GM12878 (cell line): ENCODE data around the gene C20orf144. TPM values are rescaled to one million over a fixed set of nuclear protein-coding genes. Genes with fewer than 3 reads are reported as not detected.

Experiments used
- ATAC-seq: fragments of 200-7000 bp; cut with Tn5 transposase; 3 replicates; pipeline ENCODE4 v1.9.1; 2020; ENCODE audit warnings: mild to moderate bottlenecking, moderate library complexity
- BruUV-seq: library from RNA; stranded (reverse); fragments of 400-500 nt; replicated peaks from 2 replicates; lab custom pipeline; 2021; lab: Mats Ljungman, UMichigan
- CTCF ChIA-PET: fragments of 300-600 bp; sonication (Branson Sonifier 250); formaldehyde crosslinking; extraction: SDS; loops from one replicate; lab custom pipeline; 2021; ENCODE audit warnings: inconsistent platforms; lab: Yijun Ruan, JAX
- POLR2A ChIA-PET: fragments of 350-600 bp; formaldehyde crosslinking; extraction: SDS; loops from one replicate; lab custom pipeline; 2021; ENCODE audit warnings: inconsistent platforms; lab: Charles Lee
- RAD21 ChIA-PET: fragments of 300-600 bp; sonication (Branson Sonifier 250); formaldehyde crosslinking; loops from one replicate; lab custom pipeline; 2023; ENCODE audit warnings: antibody characterized with exemption; ENCODE audit not compliant: unreplicated experiment; lab: Charles Lee
- SMC1A ChIA-PET: fragments of 300-600 bp; sonication (Branson Sonifier 250); formaldehyde crosslinking; loops from one replicate; lab custom pipeline; 2023; ENCODE audit not compliant: unreplicated experiment, uncharacterized antibody; lab: Charles Lee
- DNase-seq: peaks from one replicate; pipeline ENCODE4 v3.0.0-alpha.2; 2011; ENCODE audit warnings: low read depth, low spot score
- FAIRE-seq: peaks from 3 replicates; lab custom pipeline; 2011; peaks lifted over from hg19 to GRCh38; lab: Jason Lieb, UNC
- H2AFZ ChIP-seq: 2 replicates; pipeline ENCODE4 v1.6.0; 2011; ENCODE audit warnings: low read depth, low read length, control low read depth; ENCODE audit not compliant: control insufficient read depth
- H3K27ac ChIP-seq: 2 replicates; pipeline ENCODE4 v1.5.1; 2011; ENCODE audit warnings: control low read depth; ENCODE audit not compliant: control insufficient read depth, insufficient read depth
- H3K27me3 ChIP-seq, 2 experiments: replicated peaks in 1 of 2; 2 replicates each; pipeline versions ENCODE4 v1.6.0 to v1.6.1; 2011; ENCODE audit warnings: low read length in 1 of 2; ENCODE audit not compliant: control insufficient read depth in 2 of 2, insufficient read depth in 2 of 2
- H3K36me3 ChIP-seq, 2 experiments: 2 replicates each; pipeline ENCODE4 v1.5.1; 2011; ENCODE audit warnings: low read length in 1 of 2; ENCODE audit not compliant: control insufficient read depth in 2 of 2, insufficient read depth in 2 of 2
- H3K4me1 ChIP-seq: 2 replicates; pipeline ENCODE4 v1.6.1; 2011; ENCODE audit warnings: mild to moderate bottlenecking, low read length, moderate library complexity, mixed read lengths; ENCODE audit not compliant: control insufficient read depth, insufficient read depth
- H3K4me2 ChIP-seq: 2 replicates; pipeline ENCODE4 v1.6.0; 2011; ENCODE audit warnings: control low read depth; ENCODE audit not compliant: control insufficient read depth, insufficient read depth
- H3K4me3 ChIP-seq: fragments of 200-600 bp; sonication (generic); 2 replicates; pipeline ENCODE4 v1.5.1; 2016
- H3K79me2 ChIP-seq: 2 replicates; pipeline ENCODE4 v1.6.0; 2011; ENCODE audit warnings: low read length; ENCODE audit not compliant: control insufficient read depth, insufficient read depth
- H3K9ac ChIP-seq: 2 replicates; pipeline ENCODE4 v1.8.0; 2011; ENCODE audit warnings: low read length, control low read depth, mixed read lengths; ENCODE audit not compliant: control insufficient read depth, insufficient read depth
- H3K9me3 ChIP-seq: replicated peaks from 3 replicates; pipeline ENCODE4 v1.5.1; 2011; ENCODE audit warnings: mild to moderate bottlenecking, low read length; ENCODE audit not compliant: control insufficient read depth, insufficient read depth
- H4K20me1 ChIP-seq: 2 replicates; pipeline ENCODE4 v1.6.0; 2011; ENCODE audit not compliant: control insufficient read depth, insufficient read depth
- BMI1 ChIP-seq: fragments of 450-650 bp; IDR thresholded peaks from 2 replicates; pipeline ENCODE4 v1.6.1; 2016; ENCODE audit warnings: mild to moderate bottlenecking, moderate library complexity, borderline replicate concordance
- SREBF1 ChIP-seq: IDR thresholded peaks from 2 replicates; pipeline ENCODE4 v1.6.1; 2012; ENCODE audit warnings: mild to moderate bottlenecking, low read length
- TCF3 ChIP-seq: IDR thresholded peaks from 2 replicates; pipeline ENCODE4 v1.6.1; 2012; ENCODE audit warnings: low read depth, mild to moderate bottlenecking, low read length, borderline replicate concordance; ENCODE audit not compliant: insufficient read depth
- WGBS: methylation state at CpG from one replicate; pipeline ENCODE4 v1.1.6; 2016; ENCODE audit warnings: low lambda C conversion rate; ENCODE audit not compliant: insufficient replicate concordance, insufficient coverage; ENCODE audit errors: missing lambda C conversion rate; 5-methylcytosine and 5-hydroxymethylcytosine counted together
- in situ Hi-C: fragments of 300-500 bp; cut with MboI; formaldehyde crosslinking; loops from 9 replicates; pipeline ENCODE4 v1.14.3; 2018; ENCODE audit warnings: mixed read lengths
- intact Hi-C: fragments of 100-400 bp; cut with micrococcal nuclease; formaldehyde crosslinking; loops from one replicate; pipeline ENCODE4 v1.14.2; 2022; ENCODE audit not compliant: unreplicated experiment
- polyA plus RNA-seq, 11 experiments: library from polyadenylated mRNA; depleted of rRNA in 4 of 11; unstranded in 6 of 11; stranded (reverse) in 5 of 11; fragments of >200 nt; fragmentation: Nextera tagmentation in 4 of 11; fragmentation: Illumina TruSeq in 1 of 11; extraction: Ambion mirVana in 4 of 11; extraction: Trizol in 1 of 11; gene quantifications; 1 replicate in 1 of 11; 2 replicates in 10 of 11; pipeline versions ENCODE4 v1.2.1 to v1.2.3, GENCODE V29; 2011 to 2016; ENCODE audit warnings: inconsistent platforms in 2 of 11, missing spikeins in 2 of 11, low read depth in 1 of 11
- total RNA-seq, 4 experiments: library from RNA; depleted of rRNA in 3 of 4; stranded (reverse); fragments of >200 nt in 3 of 4; fragmentation: Illumina TruSeq in 1 of 4; extraction: Trizol in 1 of 4; gene quantifications; 2 replicates each; pipeline versions ENCODE4 v1.2.1 to v1.2.3, GENCODE V29; 2013 to 2021

Gene C20orf144
- total and polyA plus RNA-seq, 10 of the 15 experiments (the other 5 are each of a cell fraction or from before 2014, with no cell fraction given): 0.04 to 0.62 (median 0.23) TPM; not detected in 2

- WGBS: 88% methylated on average over 8 of the region's 8 CpGs
- no peak for ATAC-seq
- no peak for TF ChIP-seq SREBF1
- H3K4me2 ChIP-seq: no peak overlapping the region
- H3K79me2 ChIP-seq: no peaks in the 10 kb centered on the region
- no peak for DNase-seq
- in situ Hi-C loops (no loop called here), intact Hi-C loops (no loop called here)
- no TSS peak for BruUV-seq
- SMC1A ChIA-PET: no interaction called here
- POLR2A ChIA-PET: interaction anchor here (0.5 kb wide), 1 partner anchor 83 kb away, joined by 4 read pairs; no protein-coding TSS in a partner anchor
- no peaks in the 10 kb centered on the region for H3K36me3 ChIP-seq
- no peak overlapping the region for H3K4me3 ChIP-seq
- CTCF ChIA-PET: interaction anchor here (0.9 kb wide), 1 partner anchor 9 kb away, joined by 3 read pairs; no protein-coding TSS in a partner anchor
- RAD21 ChIA-PET: no interaction called here
- H3K27me3 ChIP-seq: peaks cover 0 to 2% of the 10 kb centered on the region in 2 experiments; a peak in 1 of 4 replicates
- H4K20me1 ChIP-seq: no peaks in the 10 kb centered on the region
- H3K9me3 ChIP-seq: no peaks in the 10 kb centered on the region
- peaks cover 7% of the 10 kb centered on the region for H3K4me1 ChIP-seq
- no peak overlapping the region for H3K27ac ChIP-seq
- no peak for FAIRE-seq
- no peak overlapping the region for H2AFZ ChIP-seq
- H3K9ac ChIP-seq: no peak overlapping the region
Observed at GRCh38 chr20:33658510-33658909, 3.6 kb upstream of the C20orf144 start.

DNA sequence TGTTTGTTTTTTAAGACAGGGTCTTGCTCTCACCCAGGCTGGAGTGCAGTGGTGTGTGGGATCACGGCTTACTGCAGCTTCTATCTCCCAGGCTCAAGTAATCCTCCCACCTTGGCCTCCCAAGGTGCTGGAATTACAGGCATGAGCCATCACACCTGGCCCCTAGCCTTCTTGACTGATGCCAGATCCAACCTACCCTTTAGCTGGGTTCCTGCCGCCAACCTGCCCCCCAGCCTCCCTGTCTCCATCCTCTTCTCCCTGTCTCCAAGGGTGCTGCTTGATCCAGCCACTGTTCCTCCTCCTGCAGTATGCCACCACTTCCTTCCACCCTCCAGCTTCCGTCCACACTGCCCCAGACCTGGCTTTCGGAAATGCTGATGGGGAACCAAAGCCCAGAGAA is 3.2 kb upstream of the C20orf144 start:
- SMC1A ChIA-PET: no interaction called here
- FAIRE-seq: no peak
- H3K4me3 ChIP-seq: no peak overlapping the region
- TF ChIP-seq TCF3: no peak
- TF ChIP-seq BMI1: no peak
- no peaks in the 10 kb centered on the region for H3K36me3 ChIP-seq
- H3K4me1 ChIP-seq: peaks cover 8% of the 10 kb centered on the region
- H3K27ac ChIP-seq: no peak overlapping the region
- in situ Hi-C loops (no loop called here), intact Hi-C loops (no loop called here)
- POLR2A ChIA-PET: no interaction called here
- CTCF ChIA-PET: interaction anchor here (0.9 kb wide), 1 partner anchor 8 kb away, joined by 3 read pairs; no protein-coding TSS in a partner anchor
- H4K20me1 ChIP-seq: no peaks in the 10 kb centered on the region
- no TSS peak for BruUV-seq
- no peak overlapping the region for H3K4me2 ChIP-seq
- no peaks in the 10 kb centered on the region for H3K9me3 ChIP-seq
- RAD21 ChIA-PET: no interaction called here
- H3K27me3 ChIP-seq: peaks cover 0 to 2% of the 10 kb centered on the region in 2 experiments; a peak in 1 of 4 replicates
- no peak overlapping the region for H2AFZ ChIP-seq
- H3K9ac ChIP-seq: no peak overlapping the region
- 93% methylated on average over 4 of the region's 4 CpGs for WGBS
- no peak for DNase-seq
- no peak for ATAC-seq
- H3K79me2 ChIP-seq: no peaks in the 10 kb centered on the region
